ENCODE data around the gene ZBTB48. TPM values are rescaled to one million over a fixed set of nuclear protein-coding genes. Genes with fewer than 3 reads are reported as not detected.

The ZBTB48 gene
- total RNA-seq, 2 experiments from 2014 or later: 24.6 to 28.1 TPM

DNA sequence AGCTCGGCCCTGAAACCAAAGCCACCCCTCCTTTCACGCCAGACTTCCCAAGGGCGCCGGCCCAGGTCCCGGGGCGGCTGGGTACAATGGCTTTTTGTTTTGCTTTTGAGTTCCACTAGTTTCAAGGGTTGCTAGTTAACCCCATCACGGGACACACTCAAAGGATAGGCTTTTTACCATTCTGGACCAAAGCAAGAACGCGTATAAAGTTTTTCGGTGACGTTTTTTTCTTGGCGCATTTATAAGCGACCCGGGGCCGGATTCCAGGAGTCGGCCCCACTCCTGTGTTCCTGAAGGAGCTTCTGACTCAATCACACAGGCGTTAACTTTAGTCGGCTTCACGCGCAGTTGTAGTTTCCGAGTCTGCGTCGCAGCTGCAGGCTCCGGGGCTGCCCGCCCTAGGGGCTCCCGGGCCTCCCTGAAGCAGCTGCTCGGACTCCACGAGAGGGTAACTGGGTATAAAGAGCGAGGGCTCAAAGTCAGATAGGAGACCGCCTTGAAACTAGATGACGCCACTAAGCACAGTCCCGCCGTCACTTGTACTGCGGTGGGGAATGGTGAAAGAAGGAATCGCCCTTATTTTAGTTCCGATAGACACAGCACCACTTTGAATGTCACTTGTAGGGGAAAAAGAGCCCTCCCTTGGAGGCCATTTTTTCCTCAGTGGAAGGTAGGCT lies 23.6 kb downstream of the ZBTB48 start:
- Mint-ChIP-seq H3K9me3 (no peaks in the 10 kb centered on the region), H3K4me1 (ENCODE audit: low read depth) (peaks cover 20% of the 10 kb centered on the region)

DNA sequence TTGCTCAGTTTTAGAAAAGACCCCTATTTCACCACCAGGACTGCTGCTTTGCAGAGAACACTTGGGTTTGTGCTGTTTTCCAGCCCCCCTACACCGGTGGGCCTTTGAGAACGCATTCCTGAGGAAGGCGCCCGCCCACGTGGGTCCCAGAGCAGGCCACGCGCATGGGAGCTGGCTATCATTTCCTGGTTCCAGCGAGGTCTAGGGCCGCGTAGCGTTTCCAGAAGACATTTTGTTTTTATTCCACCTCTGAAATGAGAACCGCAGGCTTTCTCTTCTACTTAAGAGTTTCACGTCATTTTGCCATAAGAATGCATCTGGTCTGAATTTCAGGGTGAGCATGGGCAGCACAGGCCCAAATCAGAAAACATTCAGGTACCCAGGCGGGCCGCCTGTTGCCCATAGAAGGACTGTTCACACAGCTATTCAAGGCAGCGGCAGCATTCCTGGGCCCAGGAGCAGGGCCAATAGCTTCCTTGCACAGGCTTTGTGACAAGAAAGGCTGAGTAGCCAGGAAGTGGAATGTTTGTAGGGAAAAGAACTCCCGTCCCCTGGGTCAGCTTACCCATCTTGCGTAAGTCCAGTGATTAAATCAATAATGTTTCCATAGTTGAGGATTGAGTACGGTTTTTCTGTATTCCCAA lies 24.2 kb downstream of the ZBTB48 start:
- H3K36me3 Mint-ChIP-seq: peaks cover 20% of the 10 kb centered on the region
- H3K4me1 Mint-ChIP-seq (ENCODE audit: low read depth): peaks cover 15% of the 10 kb centered on the region
- no peaks in the 10 kb centered on the region for H3K9me3 Mint-ChIP-seq
- H3K27me3 Mint-ChIP-seq: no peaks in the 10 kb centered on the region
- peak overlapping the region; percentile 75 for H3K4me3 Mint-ChIP-seq
- H3K27ac Mint-ChIP-seq: peak overlapping the region; percentile 97
- DNase-seq: peak; percentile 50
- ChIA-PET POLR2A (interaction anchor here (0.7 to 3.8 kb wide), 10 partner anchors 8 to 181 kb away, joined by 3 to 26 read pairs (median 4); partner anchors contain the start of genes CAMTA1, DNAJC11, NOL9 and PHF13), CTCF (interaction anchor here (0.7 to 1.6 kb wide), 7 partner anchors 8 to 466 kb away, joined by 3 to 6 read pairs (median 3); partner anchors contain the start of genes NOL9, TAS1R1 and THAP3)
- intact Hi-C loops (cut with micrococcal nuclease): loop anchor here (1.0 to 5.0 kb wide), 6 partner anchors 9 to 612 kb away; partner anchors contain the start of genes DNAJC11, NPHP4 and PHF13

More for the DNA sequence above, 23.6 kb downstream of the ZBTB48 start:
- ChIA-PET CTCF (interaction anchor here (0.9 to 1.7 kb wide), 4 partner anchors 9 to 467 kb away, joined by 3 to 4 read pairs (median 3); partner anchors contain the start of gene PHF13), POLR2A (interaction anchor here (0.7 to 3.8 kb wide), 10 partner anchors 9 to 182 kb away, joined by 3 to 26 read pairs (median 6); partner anchors contain the start of genes CAMTA1, DNAJC11, NOL9 and PHF13)
- peak; percentile 71 for DNase-seq
- intact Hi-C loops (cut with micrococcal nuclease): loop anchor here (1.0 to 5.0 kb wide), 6 partner anchors 10 to 611 kb away; partner anchors contain the start of genes DNAJC11, NPHP4 and PHF13
- peaks cover 25% of the 10 kb centered on the region for H3K36me3 Mint-ChIP-seq
- peak overlapping the region; percentile 97 for H3K27ac Mint-ChIP-seq
- H3K27me3 Mint-ChIP-seq: no peaks in the 10 kb centered on the region
- peak overlapping the region; percentile 75 for H3K4me3 Mint-ChIP-seq

DNA sequence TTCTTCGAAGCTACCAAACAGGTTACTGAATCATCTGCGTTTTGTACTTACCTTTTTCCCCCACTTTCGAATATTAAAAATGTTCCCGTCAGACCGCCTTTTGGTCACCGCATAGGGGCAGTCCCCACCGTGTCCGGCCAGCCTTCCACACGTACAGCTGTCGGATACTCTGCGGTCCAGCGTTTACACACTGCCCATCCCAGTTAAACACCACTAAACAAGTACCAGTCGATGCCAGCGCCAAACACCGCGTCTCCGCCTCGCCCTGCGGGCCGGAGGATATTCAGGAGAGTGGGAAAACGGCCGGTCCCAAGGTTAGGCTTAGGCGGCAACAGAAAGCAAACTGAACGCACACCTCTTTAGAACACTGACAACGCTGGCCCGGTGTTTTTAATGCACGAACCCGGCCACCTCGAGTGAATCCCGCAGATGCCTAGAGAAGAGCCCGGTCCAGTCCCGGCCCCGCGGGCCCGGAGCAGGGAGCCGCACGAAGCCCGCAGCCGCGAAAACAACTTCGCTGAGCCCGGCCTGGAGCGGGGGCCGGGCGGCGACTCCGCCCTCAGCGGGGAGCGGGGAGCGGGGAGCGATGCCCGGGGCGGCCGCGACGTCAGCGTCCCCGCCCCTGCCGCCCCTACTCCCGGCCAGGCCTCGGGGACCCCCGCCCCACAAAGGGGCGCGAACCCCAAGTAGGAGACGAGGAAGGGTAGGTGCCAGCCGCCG lies 33.0 kb downstream of the ZBTB48 start:
- Mint-ChIP-seq H3K27ac (peak overlapping the region; percentile 74), H3K4me1 (ENCODE audit: low read depth) (peaks cover 23% of the 10 kb centered on the region), H3K4me3 (peak overlapping the region; percentile 83), H3K36me3 (peaks cover 5% of the 10 kb centered on the region), H3K9me3 (no peaks in the 10 kb centered on the region), H3K27me3 (no peaks in the 10 kb centered on the region)
- intact Hi-C loops (cut with micrococcal nuclease): loop anchor here (1.0 to 2.0 kb wide), 5 partner anchors 10 to 172 kb away; partner anchors contain the start of genes CAMTA1 and ZBTB48
- ChIA-PET POLR2A (interaction anchor here (1.3 to 1.7 kb wide), 2 partner anchors 10 to 11 kb away, joined by 7 to 26 read pairs; partner anchors contain the start of gene KLHL21), CTCF (interaction anchor here (0.9 to 1.7 kb wide), 4 partner anchors 10 to 58 kb away, joined by 4 to 7 read pairs (median 4); partner anchors contain the start of genes NOL9 and TAS1R1)
- no peak for DNase-seq

DNA sequence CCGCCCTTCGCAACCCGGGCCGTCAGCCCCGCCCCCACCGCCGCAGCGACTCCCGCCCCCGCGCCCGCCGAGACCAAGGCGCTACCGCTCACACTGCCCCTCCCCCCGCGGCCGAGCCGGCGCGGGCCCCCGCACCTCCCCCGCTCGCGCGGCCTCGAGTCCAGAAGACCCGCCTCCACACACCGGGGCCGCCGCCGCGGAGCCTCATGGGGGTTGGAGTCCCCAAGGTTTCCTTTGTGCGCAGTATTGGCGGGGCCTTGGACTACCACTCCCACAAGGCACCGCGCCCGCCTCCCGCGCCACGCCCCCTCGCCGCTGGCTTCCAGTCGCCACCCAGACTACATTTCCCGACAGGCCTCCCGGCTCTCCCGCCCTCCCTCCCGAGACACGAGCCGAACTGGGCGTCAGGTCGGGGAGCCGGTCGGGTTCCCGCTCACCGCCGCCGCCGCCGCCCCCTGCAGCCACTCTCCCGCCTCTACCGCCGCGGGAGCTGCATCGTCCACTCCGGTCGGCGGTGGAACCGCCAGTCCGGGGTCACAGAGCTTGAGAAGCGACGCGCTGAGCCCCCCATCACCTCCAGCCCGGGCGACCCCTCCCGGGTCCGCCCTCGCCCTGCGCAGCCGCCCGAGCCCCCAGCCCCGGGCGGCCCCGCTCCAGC lies 33.7 kb downstream of the ZBTB48 start, which contains the start of gene PHF13:
PHF13 (plus strand) TSS at position 371 of the 658 bp plus-strand sequence. CDS start 336 bp downstream, outside the sequence.
- Mint-ChIP-seq H3K27me3 (no peaks in the 10 kb centered on the region), H3K36me3 (peaks cover 6% of the 10 kb centered on the region), H3K4me3 (peak within 1 kb of the TSS; percentile 83), H3K4me1 (ENCODE audit: low read depth) (peaks cover 23% of the 10 kb centered on the region), H3K27ac (peak within 1 kb of the TSS; percentile 74), H3K9me3 (no peaks in the 10 kb centered on the region)
- intact Hi-C loops (cut with micrococcal nuclease): loop anchor here (1.0 to 2.0 kb wide), 5 partner anchors 10 to 172 kb away; partner anchors contain the start of genes CAMTA1 and ZBTB48
- DNase-seq: peak; percentile 100
- ChIA-PET CTCF (interaction anchor here (1.2 kb wide), 1 partner anchor 11 kb away, joined by 3 read pairs; the partner anchor contains the start of gene KLHL21), POLR2A (interaction anchor here (0.6 to 1.3 kb wide), 2 partner anchors 9 to 11 kb away, joined by 3 to 7 read pairs; partner anchors contain the start of gene KLHL21)

DNA sequence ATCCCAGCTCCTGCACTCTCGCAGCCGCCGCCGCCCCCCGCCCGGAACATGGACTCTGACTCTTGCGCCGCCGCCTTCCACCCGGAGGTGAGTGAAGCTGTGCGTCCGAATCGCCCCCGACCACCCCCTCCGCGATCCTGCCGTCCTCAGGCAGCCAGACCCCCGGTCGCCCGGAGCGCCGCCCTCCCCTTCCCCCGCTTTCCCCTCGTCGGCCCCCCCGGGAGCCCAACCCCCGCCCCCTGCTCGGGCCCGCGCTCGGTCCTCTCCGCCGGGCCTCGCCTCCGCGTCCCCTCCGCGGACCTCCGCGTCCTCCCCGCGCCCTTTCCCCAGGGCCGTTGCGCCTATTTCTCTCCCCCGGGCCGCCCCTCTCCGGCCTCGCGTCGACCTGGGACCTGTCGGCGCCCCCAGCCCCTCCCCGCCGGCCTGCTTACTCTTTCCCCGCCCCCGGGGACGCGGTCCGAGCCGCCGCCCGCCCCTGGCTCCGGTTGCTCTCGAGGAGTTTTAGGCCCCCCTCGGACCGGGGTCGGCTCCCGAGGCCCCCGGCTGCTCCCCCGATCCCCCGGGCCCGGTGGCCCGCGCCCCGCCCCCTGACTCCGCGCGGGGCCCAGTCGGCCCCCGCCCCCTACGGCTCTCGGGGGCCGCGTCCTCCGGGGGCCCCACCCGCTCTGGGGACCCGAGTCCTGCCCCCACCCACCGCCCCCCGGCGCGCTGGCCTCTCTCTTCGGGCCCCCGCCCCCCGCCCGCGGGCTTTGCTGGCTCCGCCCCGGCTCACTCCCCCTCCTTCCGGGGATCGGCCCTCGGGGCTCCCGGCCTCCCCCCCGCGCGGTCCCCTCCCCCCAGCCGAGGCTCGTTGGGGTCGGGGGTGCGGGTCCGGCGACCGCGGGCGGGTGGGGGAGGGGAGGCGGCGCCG lies 34.5 kb downstream of the ZBTB48 start:
- peaks cover 23% of the 10 kb centered on the region for H3K4me1 Mint-ChIP-seq (ENCODE audit: low read depth)
- peak; percentile 68 for DNase-seq
- peak overlapping the region; percentile 18 for H3K27ac Mint-ChIP-seq
- H3K9me3 Mint-ChIP-seq: no peaks in the 10 kb centered on the region
- no peaks in the 10 kb centered on the region for H3K27me3 Mint-ChIP-seq
- peaks cover 6% of the 10 kb centered on the region for H3K36me3 Mint-ChIP-seq
- POLR2A ChIA-PET: interaction anchor here (1.3 kb wide), 1 partner anchor 12 kb away, joined by 7 read pairs; the partner anchor contains the start of gene KLHL21
- peak overlapping the region; percentile 70 for H3K4me3 Mint-ChIP-seq
- intact Hi-C loops (cut with micrococcal nuclease): no loop called here
- CTCF ChIA-PET: interaction anchor here (1.2 kb wide), 1 partner anchor 12 kb away, joined by 3 read pairs; the partner anchor contains the start of gene KLHL21

DNA sequence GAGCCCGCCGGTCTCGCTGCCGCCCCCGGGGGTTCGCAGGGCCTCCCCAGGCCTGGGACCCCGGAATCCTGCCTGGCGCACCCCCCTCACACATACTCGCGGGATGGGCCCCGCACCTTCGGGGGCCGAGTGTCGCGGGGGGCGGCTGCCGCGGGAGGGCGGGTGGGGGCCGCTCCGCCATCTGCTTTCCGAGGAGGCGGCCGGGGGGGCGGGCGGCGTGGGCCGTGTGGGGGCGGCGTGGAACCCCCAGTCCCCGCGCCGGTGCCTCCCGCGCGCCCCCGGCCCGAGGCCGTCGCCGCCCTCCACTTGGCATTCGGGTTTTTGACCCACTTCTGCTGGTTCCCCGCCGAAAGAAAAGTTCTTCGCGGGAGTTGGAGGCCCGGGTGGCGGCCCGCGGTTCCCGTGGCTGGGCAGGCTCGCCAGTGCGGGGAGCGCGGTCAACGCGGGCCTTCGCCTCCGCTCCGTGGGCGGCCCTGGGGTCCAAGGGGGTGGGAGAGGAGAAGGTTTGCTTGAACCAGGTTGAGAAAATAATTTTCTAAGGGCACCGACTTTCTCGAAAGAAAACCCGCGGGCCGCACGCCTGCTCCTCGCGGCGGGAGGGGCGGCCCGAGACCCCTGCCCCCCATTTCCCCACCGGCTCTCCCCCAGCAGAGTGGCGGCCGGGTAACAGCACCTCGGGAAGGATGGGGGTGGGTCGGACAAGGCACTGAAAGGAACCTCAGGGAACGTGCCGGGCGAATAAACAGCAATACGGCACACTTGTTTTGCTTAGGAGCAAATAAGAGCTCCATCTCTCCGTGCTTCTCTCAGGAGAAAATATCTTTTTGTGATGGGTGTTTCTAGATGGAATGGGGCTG lies 35.4 kb downstream of the ZBTB48 start:
- Mint-ChIP-seq H3K27ac (peak overlapping the region; percentile 67), H3K4me3 (peak overlapping the region; percentile 72), H3K4me1 (ENCODE audit: low read depth) (peaks cover 23% of the 10 kb centered on the region), H3K36me3 (peaks cover 15% of the 10 kb centered on the region), H3K9me3 (no peaks in the 10 kb centered on the region), H3K27me3 (no peaks in the 10 kb centered on the region)
- intact Hi-C loops (cut with micrococcal nuclease): no loop called here
- ChIA-PET CTCF (interaction anchor here (1.0 kb wide), 1 partner anchor 61 kb away, joined by 3 read pairs; the partner anchor contains the start of gene NOL9), POLR2A (interaction anchor here (0.7 to 1.4 kb wide), 2 partner anchors 13 to 15 kb away, joined by 3 read pairs; no protein-coding TSS in a partner anchor)
- DNase-seq: no peak

DNA sequence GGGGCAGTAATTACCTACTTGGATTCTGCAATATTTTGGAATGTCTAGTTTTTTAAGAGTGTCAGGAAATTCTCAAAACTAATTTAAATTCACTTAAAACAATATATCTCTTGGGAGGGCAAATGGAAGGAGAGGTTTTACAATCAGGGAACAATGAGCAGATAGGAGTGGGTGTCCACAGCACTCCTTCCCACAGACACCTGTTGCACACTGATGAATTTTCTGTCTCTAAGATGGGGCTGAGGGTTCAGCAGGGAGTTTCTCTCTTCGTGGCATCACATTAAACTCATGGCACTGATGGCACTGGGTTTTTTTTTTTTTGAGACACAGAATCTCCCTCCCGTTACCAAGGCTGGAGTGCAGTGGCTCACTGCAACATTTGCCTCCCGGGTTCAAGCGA lies 39.3 kb downstream of the ZBTB48 start:
- H3K9me3 Mint-ChIP-seq: no peaks in the 10 kb centered on the region
- H3K4me3 Mint-ChIP-seq: no peak overlapping the region
- ChIA-PET POLR2A (no interaction called here), CTCF (interaction anchor here (0.6 kb wide), 1 partner anchor 180 kb away, joined by 3 read pairs; no protein-coding TSS in a partner anchor)
- H3K36me3 Mint-ChIP-seq: peaks cover 28% of the 10 kb centered on the region
- intact Hi-C loops (cut with micrococcal nuclease): no loop called here
- no peaks in the 10 kb centered on the region for H3K27me3 Mint-ChIP-seq
- DNase-seq: no peak
- peaks cover 10% of the 10 kb centered on the region for H3K4me1 Mint-ChIP-seq (ENCODE audit: low read depth)
- no peak overlapping the region for H3K27ac Mint-ChIP-seq

DNA sequence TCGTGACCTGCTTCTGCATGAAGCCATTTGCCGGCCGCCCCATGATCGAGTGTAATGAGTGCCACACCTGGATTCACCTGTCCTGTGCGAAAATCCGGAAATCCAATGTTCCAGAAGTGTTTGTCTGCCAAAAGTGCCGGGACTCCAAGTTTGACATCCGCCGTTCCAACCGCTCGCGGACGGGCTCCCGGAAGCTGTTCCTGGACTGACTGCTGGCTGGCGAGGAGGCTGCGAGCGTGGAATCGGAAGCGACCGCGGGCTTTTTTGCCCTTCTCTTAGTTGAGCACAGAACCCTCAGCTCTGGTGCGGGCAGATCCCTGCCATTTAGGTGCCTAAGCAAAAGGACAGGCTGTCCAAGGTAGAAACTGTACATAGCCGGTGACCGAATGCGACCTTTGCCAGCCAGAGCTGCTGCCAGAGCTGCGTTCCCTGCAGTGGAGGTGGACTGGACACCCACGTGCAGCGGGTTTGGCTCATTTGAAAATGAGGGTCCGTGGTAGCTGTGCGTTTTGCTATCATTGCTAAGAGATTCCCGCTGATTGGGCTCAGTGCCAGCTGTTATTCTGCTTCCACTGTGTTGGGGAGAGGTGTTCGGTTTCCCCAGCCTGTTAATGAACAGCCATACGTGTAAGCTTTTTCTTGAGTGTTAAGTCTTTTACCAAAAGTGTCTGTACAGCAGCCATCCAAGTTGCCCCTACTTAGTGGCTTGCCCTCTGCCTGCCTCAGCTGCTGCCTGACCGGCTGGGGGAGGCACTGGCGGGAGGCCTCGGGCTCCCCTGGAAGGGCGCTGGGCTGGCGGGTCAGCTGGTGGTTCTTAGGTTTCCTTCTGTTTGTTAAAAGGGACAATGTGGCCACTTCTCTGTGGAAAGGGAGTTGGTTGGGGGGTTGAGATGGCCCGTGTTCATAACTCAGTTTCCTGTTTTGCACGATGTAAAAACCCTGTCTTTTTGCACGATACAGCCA lies 41.9 kb downstream of the ZBTB48 start:
- Mint-ChIP-seq H3K9me3 (no peaks in the 10 kb centered on the region), H3K4me1 (ENCODE audit: low read depth) (peaks cover 15% of the 10 kb centered on the region), H3K36me3 (peaks cover 30% of the 10 kb centered on the region), H3K27me3 (no peaks in the 10 kb centered on the region), H3K4me3 (no peak overlapping the region), H3K27ac (no peak overlapping the region)
- intact Hi-C loops (cut with micrococcal nuclease): no loop called here
- no peak for DNase-seq
- ChIA-PET CTCF (interaction anchor here (0.7 kb wide), 1 partner anchor 24 kb away, joined by 3 read pairs; no protein-coding TSS in a partner anchor), POLR2A (interaction anchor here (0.9 kb wide), 2 partner anchors 16 to 19 kb away, joined by 3 read pairs; partner anchors contain the start of gene KLHL21)

Data from activated CD4-positive, alpha-beta memory T cell treated with anti-CD3 and anti-CD28 coated beads for 36 hours (primary cell).